Upper lobe of right lung (tissue), 1 donor: ENCODE measurements around the gene CTBP2. TPM values are rescaled to one million over a fixed set of nuclear protein-coding genes. Genes with fewer than 3 reads are reported as not detected.
"Not testable (repeated sequence)": the region's sequence is repeated elsewhere in the genome, so short reads cannot be mapped to it uniquely, and the experiment has no call there.

Source experiments
- ATAC-seq: fragments of 200-7000 bp; cut with Tn5 transposase; one replicate; pipeline ENCODE4 v1.9.1; 2020; ENCODE audit warnings: mild to moderate bottlenecking, moderate library complexity
- DNase-seq: peaks from one replicate; pipeline ENCODE4 v3.0.0-alpha.2; 2020
- H3K27ac ChIP-seq: fragments of 200-600 bp; one replicate; pipeline ENCODE4 v1.8.0; 2022
- H3K27me3 ChIP-seq: fragments of 200-600 bp; one replicate; pipeline ENCODE4 v1.8.0; 2022; ENCODE audit warnings: mild to moderate bottlenecking
- H3K36me3 ChIP-seq: fragments of 200-600 bp; one replicate; pipeline ENCODE4 v1.8.0; 2022
- H3K4me1 ChIP-seq: fragments of 200-600 bp; one replicate; pipeline ENCODE4 v1.8.0; 2022
- H3K4me3 ChIP-seq: fragments of 200-600 bp; one replicate; pipeline ENCODE4 v1.8.0; 2022; ENCODE audit warnings: mild to moderate bottlenecking
- H3K9me3 ChIP-seq: fragments of 200-600 bp; one replicate; pipeline ENCODE4 v1.8.0; 2022
- intact Hi-C: fragments of 100-400 bp; cut with DNase I; formaldehyde crosslinking; loops from one replicate; pipeline ENCODE4 v1.11.0; 2022
- total RNA-seq: library from RNA; stranded (reverse); fragmentation: NEBNext Ultra II Directional; extraction: Animal tissue kit (Norgen Biotek cat#: 25700); gene quantifications from one replicate; pipeline ENCODE4 v1.2.1, GENCODE V29; 2021
- TF ChIP-seq, protein P1 (sequence below): fragments of 200-600 bp; IDR thresholded peaks from one replicate; pipeline ENCODE4 v1.8.0; 2022; ENCODE audit warnings: antibody characterized with exemption
- donor health status: DM: no; HTN: yes; CAD: no; lungs with severe emphysema.

The CTBP2 gene
- total RNA-seq, 1 donor from 2014 or later: 66.7 TPM

GRCh38 chr10:124990671-124991625 is 169.4 kb downstream of the CTBP2 start:
- H3K4me1 ChIP-seq: no peaks in the 10 kb centered on the region
- H3K4me3 ChIP-seq: no peak overlapping the region
- H3K27ac ChIP-seq: no peak overlapping the region
- no peaks in the 10 kb centered on the region for H3K27me3 ChIP-seq
- no peaks in the 10 kb centered on the region for H3K9me3 ChIP-seq
- DNase-seq (no peak), ATAC-seq (no peak)
- H3K36me3 ChIP-seq: peaks cover 95% of the 10 kb centered on the region
- intact Hi-C loops: loop anchor here (10.0 kb wide), 1 partner anchor 54 kb away; no protein-coding TSS in a partner anchor
- TF ChIP-seq, protein P1, sequence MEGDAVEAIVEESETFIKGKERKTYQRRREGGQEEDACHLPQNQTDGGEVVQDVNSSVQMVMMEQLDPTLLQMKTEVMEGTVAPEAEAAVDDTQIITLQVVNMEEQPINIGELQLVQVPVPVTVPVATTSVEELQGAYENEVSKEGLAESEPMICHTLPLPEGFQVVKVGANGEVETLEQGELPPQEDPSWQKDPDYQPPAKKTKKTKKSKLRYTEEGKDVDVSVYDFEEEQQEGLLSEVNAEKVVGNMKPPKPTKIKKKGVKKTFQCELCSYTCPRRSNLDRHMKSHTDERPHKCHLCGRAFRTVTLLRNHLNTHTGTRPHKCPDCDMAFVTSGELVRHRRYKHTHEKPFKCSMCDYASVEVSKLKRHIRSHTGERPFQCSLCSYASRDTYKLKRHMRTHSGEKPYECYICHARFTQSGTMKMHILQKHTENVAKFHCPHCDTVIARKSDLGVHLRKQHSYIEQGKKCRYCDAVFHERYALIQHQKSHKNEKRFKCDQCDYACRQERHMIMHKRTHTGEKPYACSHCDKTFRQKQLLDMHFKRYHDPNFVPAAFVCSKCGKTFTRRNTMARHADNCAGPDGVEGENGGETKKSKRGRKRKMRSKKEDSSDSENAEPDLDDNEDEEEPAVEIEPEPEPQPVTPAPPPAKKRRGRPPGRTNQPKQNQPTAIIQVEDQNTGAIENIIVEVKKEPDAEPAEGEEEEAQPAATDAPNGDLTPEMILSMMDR: no peak

- no peaks in the 10 kb centered on the region for H3K4me1 ChIP-seq
- no peak overlapping the region for H3K27ac ChIP-seq
- H3K4me3 ChIP-seq: no peak overlapping the region
- no peaks in the 10 kb centered on the region for H3K27me3 ChIP-seq
- H3K9me3 ChIP-seq: no peaks in the 10 kb centered on the region
- H3K36me3 ChIP-seq: peaks cover 96% of the 10 kb centered on the region
- DNase-seq (no peak), ATAC-seq (no peak)
- TF ChIP-seq, protein P1: no peak
- intact Hi-C loops: no loop called here
Measured at GRCh38 chr10:124989526-124989925, 170.8 kb downstream of the CTBP2 start.

- H3K36me3 ChIP-seq: peaks cover 96% of the 10 kb centered on the region
- intact Hi-C loops, DNase-seq: not testable (repeated sequence)
Measured at GRCh38 chr10:124988753-124989152, 171.6 kb downstream of the CTBP2 start.

GRCh38 chr10:124987788-124988187 is 172.6 kb downstream of the CTBP2 start:
- TF ChIP-seq, protein P1: no peak
- peaks cover 96% of the 10 kb centered on the region for H3K36me3 ChIP-seq
- intact Hi-C loops: no loop called here
- H3K9me3 ChIP-seq: no peaks in the 10 kb centered on the region
- H3K27ac ChIP-seq: no peak overlapping the region
- no peaks in the 10 kb centered on the region for H3K27me3 ChIP-seq
- H3K4me3 ChIP-seq: no peak overlapping the region
- DNase-seq (no peak), ATAC-seq (no peak)
- H3K4me1 ChIP-seq: no peaks in the 10 kb centered on the region

More at GRCh38 chr10:124988753-124989152, 171.6 kb downstream of the CTBP2 start:
- H3K27me3 ChIP-seq, H3K4me1 ChIP-seq, ATAC-seq, H3K27ac ChIP-seq, H3K9me3 ChIP-seq, H3K4me3 ChIP-seq: not testable (repeated sequence)

DNA sequence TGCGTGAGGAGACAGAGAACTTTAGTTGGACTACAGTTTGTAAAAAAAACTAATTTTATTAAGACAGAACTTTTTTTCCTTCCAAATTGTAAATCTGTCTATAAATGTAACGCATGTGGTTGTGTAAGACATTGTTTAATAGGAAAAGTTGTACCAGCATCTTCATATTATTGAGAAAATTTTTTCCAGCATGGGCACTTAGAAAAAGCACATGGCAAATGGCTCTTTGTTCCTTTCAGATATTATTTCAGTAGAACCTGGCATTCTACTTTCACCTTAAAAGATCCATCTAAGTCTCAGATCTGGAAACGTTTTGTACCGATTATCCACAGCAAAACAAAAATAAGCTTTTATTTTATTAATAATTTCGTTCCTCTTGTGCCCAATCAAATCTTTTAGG is 175.2 kb downstream of the CTBP2 start:
- H3K27ac ChIP-seq: no peak overlapping the region
- no peak overlapping the region for H3K4me3 ChIP-seq
- H3K4me1 ChIP-seq: no peaks in the 10 kb centered on the region
- TF ChIP-seq, protein P1: no peak
- no peak for ATAC-seq
- no peaks in the 10 kb centered on the region for H3K27me3 ChIP-seq
- no peak for DNase-seq
- H3K9me3 ChIP-seq: no peaks in the 10 kb centered on the region
- H3K36me3 ChIP-seq: peaks cover 84% of the 10 kb centered on the region
- intact Hi-C loops: no loop called here

GRCh38 chr10:124984376-124984775 is 176.0 kb downstream of the CTBP2 start:
- peaks cover 80% of the 10 kb centered on the region for H3K36me3 ChIP-seq

More at GRCh38 chr10:124984376-124984775, 176.0 kb downstream of the CTBP2 start:
- no peaks in the 10 kb centered on the region for H3K4me1 ChIP-seq
- no peak overlapping the region for H3K27ac ChIP-seq
- no peak for DNase-seq
- H3K4me3 ChIP-seq: no peak overlapping the region
- H3K9me3 ChIP-seq: no peaks in the 10 kb centered on the region
- intact Hi-C loops: no loop called here
- no peaks in the 10 kb centered on the region for H3K27me3 ChIP-seq
- no peak for ATAC-seq
- TF ChIP-seq, protein P1: no peak
